GM19238 (cell line): ENCODE results near the gene OR2M4.
"Not testable (repeated sequence)": the region's sequence is repeated elsewhere in the genome, so short reads cannot be mapped to it uniquely, and the experiment has no call there.

ENCODE experiments used
- DNase-seq: peaks from one replicate; pipeline ENCODE4 v3.0.0; 2011; ENCODE audit warnings: low spot score; ENCODE audit not compliant: insufficient read length

The OR2M4 gene

GRCh38 chr1:248231117-248231516 lies at the start of gene OR2M4:
Gene OR2M4 (plus strand): TSS chr1:248231417. CDS start chr1:248238929, 7,512 bp downstream.
- no peak for DNase-seq

GRCh38 chr1:248183996-248184395 lies 47.2 kb upstream of the OR2M4 start:
- no peak for DNase-seq

GRCh38 chr1:248187363-248187762 lies 43.9 kb upstream of the OR2M4 start:
- no peak for DNase-seq

GRCh38 chr1:248189026-248189425 lies 42.2 kb upstream of the OR2M4 start:
- DNase-seq = no peak

- DNase-seq = no peak
These were observed 37.1 kb upstream of the OR2M4 start for GRCh38 chr1:248194117-248194516.

GRCh38 chr1:248196965-248197364 lies 34.3 kb upstream of the OR2M4 start, which contains the start of gene OR2M3:
Gene OR2M3 (plus strand): TSS chr1:248197265. CDS start chr1:248203068, 5,803 bp downstream.
- DNase-seq = no peak

- DNase-seq = no peak
These were observed 15.3 kb upstream of the OR2M4 start for GRCh38 chr1:248215880-248216279.

GRCh38 chr1:248225537-248225936 lies 5.7 kb upstream of the OR2M4 start:
- no peak for DNase-seq

GRCh38 chr1:248229360-248229908 lies 1.8 kb upstream of the OR2M4 start:
- no peak for DNase-seq

GRCh38 chr1:248239478-248239877 lies 8.3 kb downstream of the OR2M4 start:
- DNase-seq = no peak

- peak; percentile 23 for DNase-seq
These were observed 12.0 kb downstream of the OR2M4 start for GRCh38 chr1:248243204-248243603.

GRCh38 chr1:248259309-248259708 lies 28.1 kb downstream of the OR2M4 start:
- not testable (repeated sequence) for DNase-seq

- no peak for DNase-seq
These were observed 37.0 kb downstream of the OR2M4 start for GRCh38 chr1:248268178-248268577.

GRCh38 chr1:248273225-248273624 lies 42.0 kb downstream of the OR2M4 start:
- not testable (repeated sequence) for DNase-seq

GRCh38 chr1:248277876-248278275 lies 46.7 kb downstream of the OR2M4 start, which contains the start of gene OR2T33:
Gene OR2T33 (minus strand): TSS chr1:248277976. CDS start chr1:248273814, 4,162 bp downstream.
- DNase-seq = no peak

GRCh38 chr1:248288391-248288790 lies 57.2 kb downstream of the OR2M4 start:
- no peak for DNase-seq
